Neural progenitor cell (in vitro differentiated cells): Measurements from ENCODE around the gene SLC4A4.

Source experiments
- CTCF ChIP-seq: fragments of 200-600 bp; sonication (generic); IDR thresholded peaks from 2 replicates; pipeline ENCODE4 v1.5.1; 2017; ENCODE audit warnings: antibody characterized with exemption, mild to moderate bottlenecking
- EZH2 ChIP-seq: fragments of 200-600 bp; sonication (generic); IDR thresholded peaks from 2 replicates; pipeline ENCODE4 v1.6.1; 2017; ENCODE audit warnings: antibody characterized with exemption, mild to moderate bottlenecking, moderate library complexity

- TF ChIP-seq CTCF (no peak), EZH2 (no peak)
Measured at GRCh38 chr4:71368906-71369305, 30.1 kb downstream of the SLC4A4 start.
